Stimulated activated CD4-positive, alpha-beta T cell treated with anti-CD3 and anti-CD28 coated beads, TNF-alpha, amount 100 ng/mL, for 24 hours (primary cell): ENCODE measurements around the gene AUTS2.
"Not testable (repeated sequence)": the region's sequence is repeated elsewhere in the genome, so short reads cannot be mapped to it uniquely, and the experiment has no call there.

Experiments
- DNase-seq, 3 experiments: peaks; one replicate each; pipeline ENCODE4 v3.0.0-alpha.2; 2020; ENCODE audit warnings: low read depth in 3 of 3

AUTS2 gene

DNA sequence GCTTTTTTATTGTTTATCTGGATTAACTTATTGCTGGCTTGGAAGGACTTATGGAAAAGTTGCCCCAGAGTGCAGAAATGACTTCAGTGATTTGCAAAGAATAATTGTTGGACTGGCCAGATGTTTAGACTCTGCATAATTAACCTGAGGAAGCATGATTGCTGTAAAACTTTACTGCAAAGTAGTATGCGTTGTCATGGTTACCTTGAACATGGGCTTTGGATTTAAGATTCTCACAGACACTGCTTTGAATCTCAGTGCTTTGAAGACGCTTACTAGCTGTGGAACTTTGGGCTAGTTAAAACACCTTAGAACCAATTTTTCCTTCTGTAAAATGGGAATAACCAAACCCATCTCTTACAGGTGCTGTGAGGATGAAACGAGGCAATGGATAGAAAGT lies 1108.4 kb downstream of the AUTS2 start:
- no peak for DNase-seq

DNA sequence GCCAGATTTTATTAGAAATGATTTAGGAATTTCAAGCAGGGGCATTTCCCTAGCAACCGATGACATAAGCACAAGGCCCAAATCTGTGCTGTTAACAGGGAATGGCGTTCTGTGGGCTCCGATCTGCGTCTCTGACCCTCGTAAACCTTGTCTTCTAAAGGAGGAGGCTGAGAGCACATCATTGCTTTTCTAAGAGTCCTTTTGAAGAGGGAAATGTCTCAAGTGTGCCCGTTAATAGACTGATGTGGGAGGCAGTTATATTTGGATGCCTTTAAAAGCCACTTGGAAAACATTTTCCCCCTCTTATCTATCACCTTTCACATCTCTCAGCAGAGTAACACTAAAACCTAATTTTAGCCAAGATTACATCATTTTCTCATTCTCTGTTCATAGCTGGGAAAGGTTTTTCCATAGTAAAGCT lies 1109.6 kb downstream of the AUTS2 start:
- DNase-seq = no peak

DNA sequence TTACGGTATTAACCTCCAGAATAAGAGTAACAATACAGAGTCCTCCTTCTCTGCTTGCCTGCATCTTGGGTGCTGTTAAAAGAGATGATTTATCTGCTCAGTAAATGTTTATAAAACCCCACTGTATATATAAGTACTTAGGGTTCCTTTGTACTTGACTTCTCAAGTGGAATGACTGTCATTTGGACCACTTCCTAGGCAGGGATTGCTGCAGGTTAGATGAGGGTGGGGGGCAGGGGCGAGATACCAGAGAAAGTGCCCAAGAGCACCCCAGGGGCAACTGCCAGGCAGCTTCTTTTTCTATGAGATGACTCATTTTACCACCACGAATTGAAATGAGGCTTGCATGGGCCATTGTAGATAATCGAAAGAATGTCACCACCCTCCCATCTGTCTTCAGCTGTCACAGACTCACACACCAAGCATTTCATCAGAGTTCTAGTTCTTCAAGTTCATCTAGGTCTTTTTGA lies 1111.8 kb downstream of the AUTS2 start:
- no peak for DNase-seq

DNA sequence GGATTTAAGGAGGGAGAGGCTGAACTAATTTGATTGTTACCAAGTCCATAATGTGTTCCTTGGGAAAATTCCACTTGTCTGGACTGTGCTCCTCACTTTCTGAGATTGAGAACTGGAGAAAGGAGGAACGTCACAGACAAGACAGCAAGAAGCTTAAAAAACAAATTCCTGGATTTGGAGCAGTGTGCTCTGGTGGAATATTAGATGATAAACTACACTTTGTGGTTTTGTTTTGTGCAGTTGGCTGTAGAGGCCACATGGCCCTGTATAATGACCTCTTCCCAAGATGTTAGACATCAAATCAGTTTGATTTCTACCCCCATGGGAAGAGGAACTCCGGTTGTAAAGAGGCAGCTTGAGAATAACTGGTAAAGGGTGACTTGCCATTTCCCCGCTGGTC lies 1112.4 kb downstream of the AUTS2 start:
- no peak for DNase-seq

DNA sequence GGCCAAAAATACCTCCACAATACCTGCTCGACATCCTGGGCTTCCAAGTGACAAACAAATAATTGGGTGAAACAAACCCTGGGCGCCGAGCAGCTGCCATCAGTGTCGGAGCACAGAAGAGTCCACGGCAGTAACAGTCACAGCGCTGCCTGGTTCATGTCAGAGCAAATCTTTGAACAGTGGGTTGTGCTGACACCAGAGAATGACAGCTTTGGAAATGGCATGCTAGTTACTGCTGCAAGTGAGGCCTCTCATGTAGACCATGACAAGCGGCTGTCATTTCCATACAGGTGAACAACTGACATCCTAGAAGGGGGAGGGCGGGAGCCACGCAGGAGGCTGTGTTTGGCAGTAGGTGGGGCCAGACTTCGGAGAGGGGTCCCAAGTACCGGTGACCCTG lies 1113.2 kb downstream of the AUTS2 start:
- no peak for DNase-seq

DNA sequence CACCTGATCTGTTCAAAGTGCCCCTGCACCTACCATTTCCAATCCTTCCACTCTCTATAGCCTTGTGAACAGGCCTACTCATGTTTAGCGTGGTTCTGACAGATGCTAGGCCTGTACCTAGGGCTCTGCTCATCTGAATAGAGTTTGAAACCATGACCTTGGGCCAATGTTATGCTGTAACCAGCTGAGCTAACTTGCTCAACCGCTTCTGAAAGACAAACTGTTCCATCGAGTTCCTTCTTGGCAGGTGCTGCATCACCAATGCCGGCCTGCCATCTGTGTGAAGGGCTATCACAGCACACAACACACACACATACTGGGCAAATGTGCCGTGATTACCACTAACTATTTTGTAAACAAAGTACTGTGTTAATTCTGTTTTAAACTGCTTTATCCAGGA lies 1114.7 kb downstream of the AUTS2 start:
- DNase-seq = no peak

DNA sequence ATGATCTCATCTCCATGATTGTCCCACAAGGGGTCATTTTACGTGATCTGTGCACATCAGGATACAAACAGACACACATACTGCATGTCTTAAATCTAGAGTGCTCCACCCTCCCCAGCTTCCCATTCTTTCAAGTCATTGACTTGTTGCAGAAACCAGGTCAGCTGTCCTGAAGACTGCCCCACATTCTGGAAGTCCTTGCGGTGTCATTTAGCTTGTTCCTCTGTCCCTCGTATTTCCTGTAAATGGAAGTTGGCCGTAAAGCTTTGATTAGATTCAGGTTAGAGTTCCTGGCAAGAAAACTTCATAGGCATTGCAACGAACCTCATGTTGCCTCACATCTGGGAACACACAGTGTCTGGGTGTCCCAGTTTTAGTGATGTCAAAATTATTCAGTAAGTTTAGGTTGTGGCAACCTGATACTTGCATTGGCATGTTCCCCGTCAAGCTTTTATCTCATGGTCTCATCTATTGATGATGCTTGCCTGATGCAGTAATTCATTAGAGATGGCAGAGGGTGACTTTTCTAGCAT lies 1116.3 kb downstream of the AUTS2 start:
- DNase-seq = no peak

DNA sequence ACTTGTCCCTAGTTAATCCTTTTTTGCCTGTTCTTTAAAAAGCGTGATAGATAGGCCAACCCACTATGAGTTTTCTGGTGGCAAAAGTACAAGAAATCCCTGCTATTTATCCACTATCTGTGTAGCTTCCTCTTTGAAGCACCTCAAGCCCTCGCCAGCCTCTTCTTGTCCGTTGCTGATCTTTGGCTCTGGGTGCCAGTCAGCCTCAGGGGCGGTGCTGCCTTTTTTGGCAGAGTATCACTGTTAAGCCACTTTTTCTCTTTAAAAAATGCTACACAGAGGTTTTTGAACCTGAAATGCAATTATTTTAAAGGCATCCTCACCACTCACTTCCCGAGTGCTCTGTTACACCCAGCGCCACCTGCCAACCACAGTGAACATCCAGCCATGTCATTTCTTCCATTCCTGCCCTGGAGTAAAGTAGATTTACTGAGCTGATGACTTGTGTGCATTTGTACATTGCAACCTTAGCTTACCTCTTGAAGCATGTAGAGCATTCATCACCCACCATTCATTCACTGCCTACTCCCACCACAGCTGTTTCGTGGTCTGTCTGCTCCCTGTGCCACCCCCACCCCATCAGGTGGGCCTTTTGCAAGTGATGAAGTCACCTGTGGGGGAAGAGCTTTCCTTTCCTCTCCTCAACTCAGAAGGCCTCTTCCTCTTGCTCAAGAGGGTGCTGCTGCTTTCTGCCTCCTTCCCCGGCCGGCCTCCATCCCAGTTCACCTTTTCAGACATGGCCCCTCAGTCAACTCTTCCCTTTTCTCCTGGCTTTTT lies 1119.5 kb downstream of the AUTS2 start:
- DNase-seq = no peak

DNA sequence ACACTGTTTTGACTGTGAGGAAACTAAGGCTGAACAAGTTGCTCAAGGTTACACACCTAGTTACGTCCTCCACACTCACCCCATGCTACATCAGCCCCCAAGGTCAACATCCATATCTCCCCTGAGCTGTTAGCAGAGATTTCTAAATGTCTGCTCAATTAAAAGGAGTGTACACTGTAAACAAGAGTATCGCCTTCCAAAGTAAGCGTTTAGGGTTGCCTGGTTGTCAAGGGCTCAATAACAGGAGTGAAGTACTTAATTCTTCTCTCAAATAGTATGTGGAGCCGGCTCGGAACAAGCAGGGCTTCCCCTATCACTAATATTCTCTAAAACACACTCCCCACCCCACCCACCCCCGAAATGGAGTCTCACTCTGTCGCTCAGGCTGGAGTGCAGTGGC lies 1120.8 kb downstream of the AUTS2 start:
- no peak for DNase-seq

DNA sequence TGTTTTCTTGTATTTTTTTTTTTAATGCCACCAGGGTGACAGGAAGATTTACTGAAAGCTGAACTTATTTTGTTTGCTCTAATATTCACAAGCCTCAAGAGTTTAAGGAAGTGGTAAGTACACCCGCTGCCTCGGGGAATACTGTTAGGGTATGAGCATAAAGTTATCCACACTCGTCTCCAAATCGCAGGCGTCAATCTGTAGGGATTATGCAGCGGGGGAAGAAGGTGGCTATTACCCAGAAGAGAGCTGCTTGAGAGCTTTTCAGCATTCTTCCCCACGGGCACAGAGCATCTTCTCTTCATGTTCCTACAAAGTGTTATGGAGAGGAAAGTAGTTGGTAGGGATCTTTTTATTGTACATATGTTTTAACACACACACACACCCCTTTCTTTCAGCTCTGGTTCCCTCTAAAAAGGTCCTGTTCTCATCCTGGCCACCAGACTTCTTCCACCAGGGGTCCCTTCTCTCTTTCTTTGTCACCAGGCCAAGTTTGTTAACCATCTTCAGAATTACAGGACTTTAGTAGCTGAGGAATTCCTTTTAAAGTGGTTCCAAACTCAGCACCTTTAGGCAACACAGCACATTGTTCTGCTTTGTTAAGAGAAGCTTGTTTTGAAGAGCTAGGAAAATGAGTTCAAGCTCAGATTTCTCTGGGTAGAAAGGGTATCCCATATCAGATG lies 1122.1 kb downstream of the AUTS2 start:
- DNase-seq = no peak

DNA sequence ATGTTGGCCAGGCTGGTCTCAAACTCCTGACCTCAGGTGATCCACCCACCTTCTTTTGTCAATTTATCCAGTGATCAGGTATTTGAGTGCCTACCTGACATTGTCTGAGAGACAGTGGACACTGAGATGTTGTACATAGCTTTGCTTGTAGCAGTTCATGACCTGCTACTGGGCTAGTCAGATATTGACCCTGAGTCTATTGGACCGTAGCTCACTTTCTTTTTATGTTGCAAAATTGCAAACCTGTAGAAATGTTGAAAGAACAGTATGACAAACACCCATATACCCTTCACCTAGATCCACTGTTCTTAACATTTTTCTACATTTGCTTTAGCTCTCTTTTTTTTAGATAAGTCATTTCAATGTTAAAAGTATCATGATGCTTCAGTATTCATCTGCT lies 1123.2 kb downstream of the AUTS2 start:
- no peak for DNase-seq

DNA sequence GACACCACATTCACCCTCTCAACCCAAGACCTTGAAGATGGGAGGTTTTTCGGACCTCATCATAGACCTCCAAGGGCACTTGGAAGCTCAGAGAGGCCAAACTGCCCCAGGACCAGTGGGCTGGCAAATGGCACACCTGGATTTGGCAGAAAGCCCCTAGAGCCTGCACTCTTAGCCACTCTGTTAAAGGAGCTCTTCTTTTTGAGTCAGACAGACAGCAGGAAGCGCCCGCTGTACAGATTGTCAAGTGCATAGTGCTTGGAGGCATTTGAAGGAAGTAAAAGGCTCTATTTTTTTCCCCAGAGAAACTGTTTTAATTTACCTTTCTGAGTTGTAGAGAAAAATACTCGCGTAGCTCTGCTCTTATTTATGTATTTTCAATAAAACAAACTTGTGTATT lies 1125.1 kb downstream of the AUTS2 start:
- no peak for DNase-seq

DNA sequence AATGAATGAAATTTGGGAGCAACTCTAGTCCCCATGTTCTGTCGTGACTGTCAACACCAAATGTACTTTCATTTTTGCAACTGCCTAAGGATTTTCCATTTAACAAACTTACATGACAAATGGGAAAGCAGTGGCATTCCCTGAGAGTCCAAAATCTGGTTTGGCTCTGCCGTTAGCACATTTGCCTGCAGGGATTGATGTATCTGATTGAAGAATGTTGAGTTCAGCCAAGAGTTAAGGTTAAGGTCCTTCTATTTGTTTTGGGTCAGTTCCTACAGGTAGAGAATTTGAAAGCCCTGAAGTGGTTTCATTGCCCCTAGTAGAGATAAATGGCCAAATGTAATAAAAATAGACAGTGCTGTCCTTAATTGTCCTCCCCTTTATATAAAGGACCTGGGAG lies 1127.2 kb downstream of the AUTS2 start:
- DNase-seq = no peak

DNA sequence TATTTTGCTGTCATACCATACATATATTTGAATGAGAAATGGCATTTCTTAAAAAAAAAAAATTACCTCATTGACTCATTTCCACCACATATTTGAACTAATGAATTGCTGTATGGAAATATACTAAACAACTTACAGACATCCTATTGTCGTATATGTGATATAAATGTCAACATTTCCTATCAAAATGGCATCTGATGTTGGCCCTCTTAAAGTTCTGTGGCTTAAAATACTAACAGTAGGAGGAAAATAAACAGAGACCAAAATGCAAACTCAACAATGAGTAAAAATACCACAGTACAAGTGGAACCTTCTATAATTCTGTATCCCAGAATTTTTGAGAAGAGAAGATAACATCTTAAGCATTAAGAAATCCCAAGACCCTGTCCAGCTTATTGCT lies 1128.0 kb downstream of the AUTS2 start:
- DNase-seq = no peak

DNA sequence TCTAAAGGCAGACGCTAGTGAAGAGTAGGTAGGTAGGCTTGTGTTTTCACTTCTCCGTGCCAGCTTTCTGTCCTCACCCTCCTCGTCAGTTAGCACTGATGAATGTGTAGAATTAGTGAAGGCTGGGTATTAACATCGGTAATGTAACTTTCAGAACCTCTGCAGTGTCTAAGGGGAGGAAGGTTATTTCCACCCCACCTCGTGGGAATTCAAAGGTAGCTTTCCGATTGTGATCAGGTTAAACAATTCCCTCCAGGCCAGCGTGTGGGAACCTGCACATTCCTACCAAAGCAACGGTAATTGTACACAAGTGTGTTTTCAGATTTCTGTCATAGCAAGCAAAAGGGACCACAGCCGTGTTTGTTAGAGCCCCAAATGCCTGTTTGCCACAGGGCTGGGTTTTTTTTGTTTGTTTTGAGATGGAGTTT lies 1128.7 kb downstream of the AUTS2 start:
- no peak for DNase-seq

DNA sequence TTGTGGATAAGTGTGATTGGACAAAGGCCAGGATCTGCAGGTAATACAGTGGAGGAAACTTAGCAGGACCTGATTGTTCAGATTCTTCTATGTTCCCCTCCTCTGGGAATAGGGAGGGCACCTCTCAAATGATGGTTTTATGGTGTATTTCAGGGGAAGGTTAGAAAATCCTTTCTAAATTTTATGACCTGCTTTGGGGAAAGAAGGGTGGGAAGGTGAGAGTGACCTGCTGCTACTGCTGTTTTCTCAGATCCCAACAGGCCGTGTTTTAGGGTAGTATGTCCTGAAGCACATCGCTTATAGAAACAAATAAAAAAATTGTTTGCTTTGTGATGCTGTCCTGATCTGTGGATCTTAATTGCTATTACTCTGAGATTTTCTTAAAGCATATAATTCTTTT lies 1129.6 kb downstream of the AUTS2 start:
- DNase-seq = no peak

DNA sequence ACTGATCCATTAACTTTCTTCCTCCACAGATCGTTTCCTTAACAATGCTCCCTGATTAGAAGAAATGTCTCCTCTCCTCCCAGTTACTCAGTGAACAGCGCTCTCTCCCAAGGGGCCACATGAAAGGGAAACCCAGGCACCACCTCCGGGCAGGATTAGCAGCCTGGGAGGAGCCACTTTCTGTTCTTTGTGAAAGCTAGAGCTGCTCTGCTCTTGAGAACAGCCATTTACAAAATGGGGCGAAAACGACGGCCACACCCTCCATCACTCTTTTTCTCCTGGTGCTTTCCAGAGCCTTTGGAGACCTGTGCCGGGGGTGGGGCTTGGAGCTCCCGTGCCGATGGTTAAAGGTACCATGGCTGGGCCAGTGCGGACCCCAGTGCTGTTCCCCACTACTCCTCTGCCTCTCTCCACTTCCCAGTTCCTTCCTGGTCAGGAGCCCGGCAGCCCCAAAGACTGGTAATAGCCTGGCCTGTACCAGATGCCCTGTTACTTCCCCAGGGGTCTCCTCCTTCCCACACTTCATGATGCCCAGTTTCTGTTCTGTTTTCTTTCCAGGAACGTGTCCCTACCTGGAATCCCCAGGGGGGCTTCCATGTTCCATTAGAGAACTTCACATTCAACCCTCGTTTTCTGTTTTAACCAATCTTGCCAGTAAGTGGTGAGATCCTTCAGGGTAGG lies 1130.7 kb downstream of the AUTS2 start:
- DNase-seq = no peak

DNA sequence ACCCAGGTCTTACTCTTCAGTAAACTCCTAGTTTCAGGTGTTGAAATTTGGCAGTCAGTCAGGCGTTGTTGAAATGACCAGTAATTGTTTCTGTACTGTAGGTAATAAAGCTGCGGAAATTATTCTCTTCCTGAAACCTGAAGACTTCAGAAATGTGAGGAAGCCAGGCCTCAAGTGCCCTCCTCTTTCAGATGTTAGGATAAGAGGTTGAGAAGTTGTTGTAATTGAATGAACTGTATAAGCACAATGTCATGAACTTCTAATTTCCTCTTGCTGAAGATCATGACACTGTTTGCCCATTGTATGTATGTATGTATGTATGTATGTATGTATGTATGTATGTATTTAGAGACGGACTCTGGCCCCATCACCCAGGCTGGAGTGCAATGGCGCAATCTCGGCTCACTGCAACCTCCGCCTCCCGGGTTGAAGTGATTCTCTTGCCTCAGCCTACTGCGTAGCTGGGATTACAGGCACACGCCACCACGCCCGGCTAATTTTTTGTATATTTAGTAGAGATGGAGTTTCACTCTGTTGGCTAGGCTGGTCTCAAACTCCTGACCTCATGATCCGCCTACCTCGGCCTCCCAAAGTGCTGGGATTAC lies 1131.4 kb downstream of the AUTS2 start:
- not testable (repeated sequence) for DNase-seq

DNA sequence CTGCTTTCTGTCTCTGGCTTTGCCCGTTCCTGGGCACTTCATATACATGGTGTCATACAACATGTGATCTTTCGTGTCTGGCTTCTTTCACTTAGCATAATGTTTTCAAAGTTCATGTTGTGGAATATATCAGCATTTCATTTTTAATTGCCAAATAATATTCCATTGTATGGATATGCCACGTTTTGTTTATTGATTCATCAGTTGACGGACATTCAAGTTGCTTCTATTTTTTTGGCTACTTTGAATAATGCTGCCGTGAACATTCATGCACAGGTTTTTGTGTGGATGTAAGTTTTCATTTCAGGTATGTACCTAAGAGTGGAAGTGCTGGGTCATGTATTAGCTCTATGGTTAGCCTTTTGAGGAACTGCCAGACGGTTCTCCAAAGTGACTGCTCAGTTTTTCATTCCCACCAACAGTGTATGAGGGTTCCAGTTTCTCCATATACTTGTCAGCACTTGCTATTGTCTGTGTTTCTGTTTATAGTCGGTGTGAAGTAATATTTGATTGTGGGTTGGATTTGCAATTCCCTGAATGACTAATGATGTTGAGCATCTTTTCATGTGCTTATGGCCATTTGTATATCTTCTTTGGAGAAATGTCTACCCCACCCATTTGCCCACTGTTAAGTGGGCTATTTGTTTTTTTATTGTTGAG lies 1132.3 kb downstream of the AUTS2 start:
- no peak for DNase-seq

DNA sequence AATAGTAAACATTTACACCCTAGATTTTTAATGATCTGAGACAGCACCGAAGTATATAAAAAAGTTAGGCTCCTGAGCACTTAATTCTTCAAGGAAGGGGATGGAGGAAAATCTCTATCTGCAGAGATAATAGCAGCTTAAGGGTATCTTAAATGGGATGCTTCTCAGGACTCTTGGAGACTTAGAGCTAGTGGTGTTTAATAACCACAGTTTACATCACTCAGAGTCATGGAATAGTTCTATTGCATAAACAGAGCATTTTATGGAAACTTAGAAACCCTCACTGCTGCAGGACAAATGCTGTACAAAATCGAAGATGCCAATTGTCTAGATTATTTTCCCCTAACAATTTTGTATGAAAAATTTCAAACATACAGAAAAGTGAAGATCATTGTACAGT lies 1134.8 kb downstream of the AUTS2 start:
- DNase-seq = no peak

DNA sequence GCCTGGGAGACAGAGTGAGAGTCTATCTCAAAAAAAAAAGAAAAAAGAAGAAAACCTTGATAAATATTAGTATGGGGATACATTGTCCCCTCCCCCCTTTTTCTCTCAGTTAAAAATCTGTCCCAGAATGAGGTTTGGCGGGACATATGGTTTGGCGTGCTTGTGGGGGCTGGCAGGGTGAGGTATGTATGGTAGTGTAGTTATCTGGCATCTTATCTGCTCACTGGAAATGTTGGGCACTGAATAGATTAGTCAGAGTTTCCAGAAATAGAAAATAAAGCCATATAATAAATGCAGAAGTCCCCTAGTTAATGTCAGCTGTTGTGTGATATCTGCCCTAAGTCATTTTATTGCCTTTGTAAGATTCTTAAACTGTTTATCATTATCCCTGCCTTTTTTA lies 1136.1 kb downstream of the AUTS2 start:
- no peak for DNase-seq

DNA sequence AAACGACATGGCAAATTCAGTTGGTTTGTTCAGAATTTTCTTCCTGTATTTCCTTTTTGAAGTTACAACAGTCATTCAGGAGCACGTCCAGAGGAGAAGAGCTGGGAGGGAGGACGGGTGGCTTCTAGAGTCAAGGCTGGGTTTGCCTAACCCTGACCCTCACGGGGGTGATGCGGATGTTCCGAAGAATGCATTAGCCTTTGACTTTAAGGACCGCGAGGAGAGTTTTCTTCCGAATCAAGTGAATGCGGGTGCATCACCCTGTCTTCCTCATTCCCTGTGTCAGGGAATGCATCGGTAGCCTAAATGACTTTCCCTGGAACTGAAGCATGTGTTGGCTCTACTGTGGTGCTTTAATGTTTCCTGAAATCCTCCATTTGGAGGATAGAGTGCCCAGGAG lies 1137.0 kb downstream of the AUTS2 start:
- DNase-seq = no peak
